A549 (cell line): ENCODE results near the gene ASXL2.

Source experiments
- CHD4 ChIP-seq: fragments of 200-600 bp; sonication (generic); IDR thresholded peaks from 2 replicates; pipeline ENCODE4 v1.6.1; 2016; ENCODE audit warnings: antibody characterized with exemption, mild to moderate bottlenecking, borderline replicate concordance
- HOXA7 ChIP-seq: fragments of 250-450 bp; sonication (Bioruptor Pico); IDR thresholded peaks from 2 replicates; pipeline ENCODE4 v1.5.0; 2020; ENCODE audit warnings: mild to moderate bottlenecking, moderate library complexity
- MAFK ChIP-seq: fragments of 450-650 bp; IDR thresholded peaks from 2 replicates; pipeline ENCODE4 v1.6.1; 2014; ENCODE audit not compliant: partially characterized antibody
- MAZ ChIP-seq: fragments of 150-350 bp; IDR thresholded peaks from 2 replicates; pipeline ENCODE4 v1.6.1; 2014; ENCODE audit warnings: antibody characterized with exemption, low read depth, low read length, borderline replicate concordance
- NPAS2 ChIP-seq: fragments of 250-450 bp; sonication (Bioruptor Pico); IDR thresholded peaks from 2 replicates; pipeline ENCODE4 v1.8.0; 2022; ENCODE audit warnings: mild to moderate bottlenecking, moderate library complexity, borderline replicate concordance
- RAD21 ChIP-seq, 2 experiments: fragments of >200 bp in 1 of 2; sonication (Bioruptor Twin) in 1 of 2; formaldehyde crosslinking in 1 of 2; IDR thresholded peaks in 1 of 2; conservative IDR thresholded peaks in 1 of 2; 2 replicates in 1 of 2; 3 replicates in 1 of 2; pipeline ENCODE4 v1.6.1; 2012 to 2018; ENCODE audit warnings: inconsistent platforms in 1 of 2
- RNF2 ChIP-seq: fragments of 200-600 bp; sonication (generic); IDR thresholded peaks from 2 replicates; pipeline ENCODE4 v1.6.1; 2016; ENCODE audit warnings: low read depth, mild to moderate bottlenecking, antibody characterized with exemption, moderate library complexity, borderline replicate concordance
- TF ChIP-seq, protein P1 (sequence below): fragments of >200 bp; sonication (Bioruptor Twin); formaldehyde crosslinking; IDR thresholded peaks from 3 replicates; pipeline ENCODE4 v1.5.1; 2016
- TF ChIP-seq, protein P2 (sequence below): fragments of >200 bp; sonication (Bioruptor Twin); formaldehyde crosslinking; IDR thresholded peaks from 2 replicates; pipeline ENCODE4 v1.6.1; 2016

DNA sequence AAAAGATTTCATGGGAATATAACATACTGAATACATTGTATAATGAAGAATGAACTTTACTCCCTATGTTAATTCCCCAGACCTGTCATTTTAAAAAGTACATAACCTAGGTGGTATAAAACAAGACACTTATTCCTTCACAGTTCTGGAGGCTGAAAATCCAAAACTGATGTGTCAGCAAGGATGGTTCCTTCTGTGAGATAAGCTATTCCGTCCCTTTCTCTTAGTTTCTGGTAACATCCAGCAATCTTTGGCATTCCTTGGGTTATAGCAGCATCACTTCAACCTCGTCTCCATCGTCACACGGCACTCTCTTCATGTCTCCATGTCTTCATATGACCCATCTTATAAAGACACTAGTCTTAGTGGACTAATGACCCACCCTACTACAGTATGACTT is 93.9 kb downstream of the ASXL2 start:
- TF ChIP-seq, protein P1, sequence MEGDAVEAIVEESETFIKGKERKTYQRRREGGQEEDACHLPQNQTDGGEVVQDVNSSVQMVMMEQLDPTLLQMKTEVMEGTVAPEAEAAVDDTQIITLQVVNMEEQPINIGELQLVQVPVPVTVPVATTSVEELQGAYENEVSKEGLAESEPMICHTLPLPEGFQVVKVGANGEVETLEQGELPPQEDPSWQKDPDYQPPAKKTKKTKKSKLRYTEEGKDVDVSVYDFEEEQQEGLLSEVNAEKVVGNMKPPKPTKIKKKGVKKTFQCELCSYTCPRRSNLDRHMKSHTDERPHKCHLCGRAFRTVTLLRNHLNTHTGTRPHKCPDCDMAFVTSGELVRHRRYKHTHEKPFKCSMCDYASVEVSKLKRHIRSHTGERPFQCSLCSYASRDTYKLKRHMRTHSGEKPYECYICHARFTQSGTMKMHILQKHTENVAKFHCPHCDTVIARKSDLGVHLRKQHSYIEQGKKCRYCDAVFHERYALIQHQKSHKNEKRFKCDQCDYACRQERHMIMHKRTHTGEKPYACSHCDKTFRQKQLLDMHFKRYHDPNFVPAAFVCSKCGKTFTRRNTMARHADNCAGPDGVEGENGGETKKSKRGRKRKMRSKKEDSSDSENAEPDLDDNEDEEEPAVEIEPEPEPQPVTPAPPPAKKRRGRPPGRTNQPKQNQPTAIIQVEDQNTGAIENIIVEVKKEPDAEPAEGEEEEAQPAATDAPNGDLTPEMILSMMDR = no peak
- TF ChIP-seq HOXA7 (CRISPR knock-in tag) = no peak
- no peak for TF ChIP-seq NPAS2 (CRISPR knock-in tag)
- no peak for TF ChIP-seq CHD4
- TF ChIP-seq, protein P2, sequence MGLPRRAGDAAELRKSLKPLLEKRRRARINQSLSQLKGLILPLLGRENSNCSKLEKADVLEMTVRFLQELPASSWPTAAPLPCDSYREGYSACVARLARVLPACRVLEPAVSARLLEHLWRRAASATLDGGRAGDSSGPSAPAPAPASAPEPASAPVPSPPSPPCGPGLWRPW = no peak
- TF ChIP-seq MAFK = peak; percentile 91
- TF ChIP-seq RAD21 (conservative IDR thresholded peaks at IDR 0.05 in 1 of 2, IDR thresholded peaks at IDR 0.05 in 1 of 2) = no peak
- no peak for TF ChIP-seq RNF2
- TF ChIP-seq MAZ = no peak
